SK-N-SH (cell line): ENCODE measurements around the gene MICB. TPM values are rescaled to one million over a fixed set of nuclear protein-coding genes. Genes with fewer than 3 reads are reported as not detected.

Experiments
- CTCF ChIA-PET: fragments of 300-600, 350-600 bp; formaldehyde crosslinking; extraction: SDS; loops from one replicate; lab custom pipeline; 2021; lab: Yijun Ruan, JAX
- POLR2A ChIA-PET: fragments of 350-600 bp; sonication (Branson Sonifier 250); formaldehyde crosslinking; extraction: SDS; loops from one replicate; lab custom pipeline; 2020; ENCODE audit warnings: antibody characterized with exemption, inconsistent platforms; lab: Yijun Ruan, JAX
- DNase-seq: peaks from one replicate; pipeline ENCODE4 v3.0.0; 2012
- H2AFZ ChIP-seq: fragments of 200-600 bp; sonication (generic); 2 replicates; pipeline ENCODE4 v1.8.1; 2016; ENCODE audit warnings: antibody characterized with exemption, mild to moderate bottlenecking, low read depth
- H3F3A ChIP-seq: fragments of 200-600 bp; sonication (generic); replicated peaks from 2 replicates; pipeline ENCODE3; 2016; ENCODE audit warnings: antibody characterized with exemption, mild to moderate bottlenecking; ENCODE audit not compliant: insufficient read depth
- H3K27ac ChIP-seq, 2 experiments: fragments of 200-500 bp in 1 of 2; fragments of 200-600 bp in 1 of 2; sonication (Bioruptor generic) in 1 of 2; sonication (generic), shearing (Covaris generic) in 1 of 2; 2 replicates each; pipeline versions ENCODE4 v1.5.1 to v1.6.1; 2014 to 2016; ENCODE audit warnings: low read depth in 2 of 2, inconsistent platforms in 1 of 2, low read length in 1 of 2, mild to moderate bottlenecking in 1 of 2, mixed read lengths in 1 of 2
- H3K27me3 ChIP-seq: fragments of 200-600 bp; sonication (generic), shearing (Covaris generic); 2 replicates; pipeline ENCODE4 v1.6.1; 2016; ENCODE audit warnings: mixed run types; ENCODE audit not compliant: insufficient read depth
- H3K36me3 ChIP-seq, 2 experiments: fragments of 200-500 bp in 1 of 2; fragments of 200-600 bp in 1 of 2; sonication (Bioruptor generic) in 1 of 2; sonication (generic) in 1 of 2; replicated peaks in 1 of 2; 2 replicates each; pipeline versions ENCODE3 to v1.5.1; 2014 to 2016; ENCODE audit warnings: low read length in 1 of 2, mild to moderate bottlenecking in 1 of 2; ENCODE audit not compliant: insufficient read depth in 2 of 2, control insufficient read depth in 1 of 2
- H3K4me1 ChIP-seq, 2 experiments: fragments of 200-500 bp in 1 of 2; fragments of 200-600 bp in 1 of 2; sonication (Bioruptor generic) in 1 of 2; sonication (generic), shearing (Covaris generic) in 1 of 2; 2 replicates each; pipeline versions ENCODE4 v1.5.1 to v1.6.1; 2014 to 2016; ENCODE audit warnings: low read depth in 1 of 2, low read length in 1 of 2, mixed run types in 1 of 2; ENCODE audit not compliant: insufficient read depth in 2 of 2, control insufficient read depth in 1 of 2
- H3K4me2 ChIP-seq: fragments of 200-600 bp; sonication (generic), shearing (Covaris generic); 2 replicates; pipeline ENCODE4 v1.6.1; 2017; ENCODE audit warnings: mixed run types
- H3K4me3 ChIP-seq, 2 experiments: fragments of 200-500 bp in 1 of 2; fragments of 200-600 bp in 1 of 2; sonication (Bioruptor generic) in 1 of 2; sonication (generic), shearing (Covaris generic) in 1 of 2; 2 replicates each; pipeline versions ENCODE4 v1.5.1 to v1.8.1; 2014 to 2016; ENCODE audit warnings: low read depth in 2 of 2, inconsistent platforms in 1 of 2, low read length in 1 of 2, mild to moderate bottlenecking in 1 of 2, mixed read lengths in 1 of 2, moderate library complexity in 1 of 2
- H3K79me2 ChIP-seq: fragments of 200-600 bp; sonication (generic); 2 replicates; pipeline ENCODE4 v1.8.1; 2017; ENCODE audit warnings: mild to moderate bottlenecking; ENCODE audit not compliant: insufficient read depth
- H3K9ac ChIP-seq: fragments of 200-600 bp; sonication (generic); 2 replicates; pipeline ENCODE4 v1.6.1; 2017; ENCODE audit warnings: mixed run types
- H3K9me2 ChIP-seq: fragments of 200-600 bp; sonication (generic); 2 replicates; pipeline ENCODE4 v1.6.1; 2017; ENCODE audit warnings: mixed run types
- H3K9me3 ChIP-seq: fragments of 200-600 bp; sonication (generic); 2 replicates; pipeline ENCODE4 v1.6.1; 2017; ENCODE audit warnings: mixed run types, mild to moderate bottlenecking, moderate library complexity
- H4K20me1 ChIP-seq: fragments of 200-600 bp; sonication (generic); 2 replicates; pipeline ENCODE4 v1.6.1; 2017; ENCODE audit warnings: mild to moderate bottlenecking, mixed run types; ENCODE audit not compliant: insufficient read depth
- ELF1 ChIP-seq: IDR thresholded peaks from 2 replicates; pipeline ENCODE4 v1.4.0; 2012
- FOSL2 ChIP-seq: IDR thresholded peaks from 2 replicates; pipeline ENCODE4 v1.4.0; 2012; ENCODE audit warnings: low read depth, mild to moderate bottlenecking, moderate library complexity, borderline replicate concordance
- GABPA ChIP-seq: IDR thresholded peaks from 2 replicates; pipeline ENCODE4 v1.4.0; 2012; ENCODE audit warnings: low read depth, mild to moderate bottlenecking
- MXI1 ChIP-seq: IDR thresholded peaks from 2 replicates; pipeline ENCODE4 v1.6.1; 2012; ENCODE audit warnings: mild to moderate bottlenecking, low read depth, low read length, improper control_type of control experiment
- POLR2AphosphoS5 ChIP-seq: IDR thresholded peaks from 2 replicates; pipeline ENCODE4 v1.6.1; 2012; ENCODE audit warnings: low read depth, low read length
- SMC3 ChIP-seq: IDR thresholded peaks from 2 replicates; pipeline ENCODE4 v1.6.1; 2012; ENCODE audit warnings: low read depth, low read length, improper control_type of control experiment
- YY1 ChIP-seq: IDR thresholded peaks from 2 replicates; pipeline ENCODE4 v1.4.0; 2012; ENCODE audit warnings: low read depth, mild to moderate bottlenecking
- WGBS: methylation state at CpG from one replicate; pipeline ENCODE4 v1.1.6; 2017; ENCODE audit warnings: low lambda C conversion rate; 5-methylcytosine and 5-hydroxymethylcytosine counted together
- polyA plus RNA-seq, 3 experiments: library from polyadenylated mRNA; depleted of rRNA; stranded (reverse); fragments of >200 nt; gene quantifications; 2 replicates each; pipeline ENCODE4 v1.2.3, GENCODE V29; 2012
- TF ChIP-seq, protein P1 (sequence below): IDR thresholded peaks from 2 replicates; pipeline ENCODE4 v1.4.0; 2012; ENCODE audit warnings: low read depth, borderline replicate concordance
- TF ChIP-seq, protein P2 (sequence below): IDR thresholded peaks from 2 replicates; pipeline ENCODE4 v1.4.0; 2012; ENCODE audit warnings: low read depth
- TF ChIP-seq, protein P3 (sequence below): fragments of 200-600 bp; sonication (generic); IDR thresholded peaks from 2 replicates; pipeline ENCODE4 v1.6.1; 2017; ENCODE audit warnings: antibody characterized with exemption, mild to moderate bottlenecking, moderate library complexity

The MICB gene
- polyA plus RNA-seq, 1 of the 3 experiments (the other 2 are of a cell fraction): 9.7 TPM

DNA sequence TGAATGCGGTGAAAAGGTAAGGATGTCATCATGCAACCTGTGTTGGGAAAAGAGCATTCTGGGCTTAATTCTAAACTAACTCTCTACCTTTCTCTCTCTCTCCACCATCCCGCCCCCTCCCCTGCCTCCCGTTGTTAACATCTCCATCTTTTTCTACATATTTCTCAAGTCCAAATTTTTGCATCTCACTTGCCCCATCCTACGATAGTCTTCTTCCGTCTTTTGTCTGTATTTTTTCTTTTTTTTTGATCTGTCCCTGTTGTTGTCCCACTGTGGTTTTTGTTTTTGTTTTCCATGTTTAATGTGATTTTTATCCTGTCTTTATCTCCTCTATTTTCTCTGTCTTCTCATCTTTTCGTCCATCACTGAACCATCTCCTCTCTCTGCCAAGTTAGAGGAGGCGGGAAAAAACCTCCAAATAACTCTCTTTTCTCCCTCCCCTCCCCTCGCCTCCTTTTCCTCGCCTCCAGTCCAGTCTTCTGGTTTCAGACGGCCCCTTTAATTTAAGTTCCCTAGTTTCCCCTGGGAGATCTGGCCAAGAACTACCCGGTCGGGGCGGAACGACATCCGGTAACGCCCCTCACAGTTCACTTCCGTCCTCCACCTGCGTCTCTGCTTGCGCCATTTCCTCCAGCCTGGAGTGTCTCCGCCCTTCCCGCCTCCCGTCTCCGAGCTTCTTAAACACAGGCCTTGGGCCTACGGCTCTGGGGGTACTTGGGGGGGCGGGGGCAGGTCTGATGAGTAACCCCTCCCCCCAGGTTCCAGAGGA, 49.2 kb downstream of the MICB start, which contains the start of gene NFKBIL1 (continued):
- TF ChIP-seq YY1: peak; percentile 56; the same call in 1 of the 2 replicates
- 0 out of 2 replicates have a peak, but pooled peaks have one; percentile 1 for TF ChIP-seq FOSL2
- peak; percentile 70 for TF ChIP-seq POLR2AphosphoS5
- peak; percentile 77; the same call in 1 of the 2 replicates for TF ChIP-seq ELF1
- TF ChIP-seq, protein P1, sequence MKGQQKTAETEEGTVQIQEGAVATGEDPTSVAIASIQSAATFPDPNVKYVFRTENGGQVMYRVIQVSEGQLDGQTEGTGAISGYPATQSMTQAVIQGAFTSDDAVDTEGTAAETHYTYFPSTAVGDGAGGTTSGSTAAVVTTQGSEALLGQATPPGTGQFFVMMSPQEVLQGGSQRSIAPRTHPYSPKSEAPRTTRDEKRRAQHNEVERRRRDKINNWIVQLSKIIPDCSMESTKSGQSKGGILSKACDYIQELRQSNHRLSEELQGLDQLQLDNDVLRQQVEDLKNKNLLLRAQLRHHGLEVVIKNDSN: peak; percentile 11; the same call in 1 of the 2 replicates
- TF ChIP-seq, all 33 proteins: peak for 13

DNA sequence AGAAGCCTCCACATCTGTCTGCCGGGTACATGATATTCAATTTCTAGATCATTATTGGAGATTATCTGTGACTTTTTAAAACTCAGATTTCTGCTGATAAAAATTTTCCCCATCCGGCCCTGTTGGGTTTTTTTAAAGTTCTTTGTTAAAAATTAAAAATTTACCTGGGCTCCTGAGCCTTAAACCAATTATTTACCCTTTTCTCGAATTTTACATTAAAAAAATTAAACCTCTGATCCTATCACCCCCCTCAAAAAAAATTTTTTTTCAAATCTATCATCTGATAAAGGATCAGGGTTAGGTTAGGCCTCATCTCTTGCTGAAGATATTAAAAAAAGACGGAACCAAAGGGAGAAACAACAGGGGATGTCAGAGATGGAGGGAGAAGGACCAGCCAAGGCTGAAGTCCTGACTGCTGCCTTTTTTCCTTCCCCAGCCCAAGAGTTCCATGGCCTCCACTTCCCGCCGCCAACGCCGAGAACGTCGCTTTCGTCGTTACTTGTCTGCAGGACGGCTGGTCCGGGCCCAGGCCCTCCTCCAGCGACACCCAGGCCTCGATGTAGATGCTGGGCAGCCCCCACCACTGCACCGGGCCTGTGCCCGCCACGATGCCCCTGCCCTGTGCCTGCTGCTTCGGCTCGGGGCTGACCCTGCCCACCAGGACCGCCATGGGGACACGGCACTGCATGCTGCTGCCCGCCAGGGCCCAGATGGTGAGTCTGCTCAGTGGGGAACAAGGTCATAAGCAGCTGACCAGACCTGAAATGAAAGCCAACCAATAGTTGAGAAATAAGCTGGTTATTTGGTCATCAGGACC, 50.0 kb downstream of the MICB start:
- CTCF ChIA-PET: interaction anchor here (0.6 to 11.9 kb wide), 13 partner anchors 9 to 1432 kb away, joined by 3 to 301 read pairs (median 3); partner anchors contain the start of genes LST1, LTB, NCR3 and TNF
- no peaks in the 10 kb centered on the region for H3K9me2 ChIP-seq
- H3K4me1 ChIP-seq: peaks cover 8 to 11% of the 10 kb centered on the region in 2 experiments; a peak in 3 of 4 replicates
- POLR2A ChIA-PET: interaction anchor here (0.6 to 2.4 kb wide), 8 partner anchors 42 to 1424 kb away, joined by 3 to 18 read pairs (median 4); partner anchors contain the start of gene DDAH2
- WGBS: 30% methylated on average over 15 of the region's 24 CpGs
- DNase-seq: peak; percentile 67
- no peaks in the 10 kb centered on the region for H3K27me3 ChIP-seq
- no peaks in the 10 kb centered on the region for H3K9me3 ChIP-seq
- peak overlapping the region; percentile 83 for H2AFZ ChIP-seq
- no peaks in the 10 kb centered on the region for H4K20me1 ChIP-seq
- H3K27ac ChIP-seq: peak overlapping the region; percentile 74 to 78
- H3K9ac ChIP-seq: peak overlapping the region; percentile 88
- peak overlapping the region; percentile 92 for H3K4me2 ChIP-seq
- H3F3A ChIP-seq: peaks cover 13% of the 10 kb centered on the region
- TF ChIP-seq, protein P2, sequence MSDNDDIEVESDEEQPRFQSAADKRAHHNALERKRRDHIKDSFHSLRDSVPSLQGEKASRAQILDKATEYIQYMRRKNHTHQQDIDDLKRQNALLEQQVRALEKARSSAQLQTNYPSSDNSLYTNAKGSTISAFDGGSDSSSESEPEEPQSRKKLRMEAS: peak; percentile 63
- TF ChIP-seq, protein P3, sequence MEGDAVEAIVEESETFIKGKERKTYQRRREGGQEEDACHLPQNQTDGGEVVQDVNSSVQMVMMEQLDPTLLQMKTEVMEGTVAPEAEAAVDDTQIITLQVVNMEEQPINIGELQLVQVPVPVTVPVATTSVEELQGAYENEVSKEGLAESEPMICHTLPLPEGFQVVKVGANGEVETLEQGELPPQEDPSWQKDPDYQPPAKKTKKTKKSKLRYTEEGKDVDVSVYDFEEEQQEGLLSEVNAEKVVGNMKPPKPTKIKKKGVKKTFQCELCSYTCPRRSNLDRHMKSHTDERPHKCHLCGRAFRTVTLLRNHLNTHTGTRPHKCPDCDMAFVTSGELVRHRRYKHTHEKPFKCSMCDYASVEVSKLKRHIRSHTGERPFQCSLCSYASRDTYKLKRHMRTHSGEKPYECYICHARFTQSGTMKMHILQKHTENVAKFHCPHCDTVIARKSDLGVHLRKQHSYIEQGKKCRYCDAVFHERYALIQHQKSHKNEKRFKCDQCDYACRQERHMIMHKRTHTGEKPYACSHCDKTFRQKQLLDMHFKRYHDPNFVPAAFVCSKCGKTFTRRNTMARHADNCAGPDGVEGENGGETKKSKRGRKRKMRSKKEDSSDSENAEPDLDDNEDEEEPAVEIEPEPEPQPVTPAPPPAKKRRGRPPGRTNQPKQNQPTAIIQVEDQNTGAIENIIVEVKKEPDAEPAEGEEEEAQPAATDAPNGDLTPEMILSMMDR: peak; percentile 19; the same call in 1 of the 2 replicates
- TF ChIP-seq GABPA: no peak; the same call in 1 of the 2 replicates
- peak; percentile 61 for TF ChIP-seq MXI1
- TF ChIP-seq SMC3: no peak
- H3K36me3 ChIP-seq: peaks cover 5 to 23% of the 10 kb centered on the region in 2 experiments
- peak overlapping the region; percentile 52 to 77 for H3K4me3 ChIP-seq
- peaks cover 52% of the 10 kb centered on the region for H3K79me2 ChIP-seq
